H1 (cell line): ENCODE results near the gene MAP3K14. TPM values are rescaled to one million over a fixed set of nuclear protein-coding genes. Genes with fewer than 3 reads are reported as not detected.

Experiments
- CHD2 ChIP-seq: IDR thresholded peaks from 2 replicates; pipeline ENCODE4 v1.6.1; 2012; ENCODE audit warnings: low read length, improper control_type of control experiment
- POU5F1 ChIP-seq: IDR thresholded peaks from 2 replicates; pipeline ENCODE4 v1.6.1; 2011; ENCODE audit warnings: low read depth, mild to moderate bottlenecking, low read length, moderate library complexity
- polyA plus RNA-seq, 7 experiments: library from polyadenylated mRNA; depleted of rRNA in 3 of 7; stranded (reverse) in 5 of 7; unstranded in 2 of 7; fragments of >200 nt in 5 of 7; fragments of 200-250 nt in 2 of 7; gene quantifications; 1 replicate in 5 of 7; 2 replicates in 1 of 7; 4 replicates in 1 of 7; pipeline versions ENCODE4 v1.2.1 to v1.2.3, GENCODE V29; 2011 to 2013; ENCODE audit warnings: missing spikeins in 2 of 7, mixed read lengths in 2 of 7
- total RNA-seq: library from RNA; stranded (reverse); fragmentation: NEBNext Ultra II Directional; extraction: Animal tissue kit (Norgen Biotek cat#: 25700); gene quantifications from 2 replicates; pipeline ENCODE4 v1.2.1, GENCODE V29; 2021

Gene MAP3K14
- total and polyA plus RNA-seq, 2 of the 8 experiments (the other 6 are each of a cell fraction or from before 2014, with no cell fraction given): 5.2 to 6.1 TPM

DNA sequence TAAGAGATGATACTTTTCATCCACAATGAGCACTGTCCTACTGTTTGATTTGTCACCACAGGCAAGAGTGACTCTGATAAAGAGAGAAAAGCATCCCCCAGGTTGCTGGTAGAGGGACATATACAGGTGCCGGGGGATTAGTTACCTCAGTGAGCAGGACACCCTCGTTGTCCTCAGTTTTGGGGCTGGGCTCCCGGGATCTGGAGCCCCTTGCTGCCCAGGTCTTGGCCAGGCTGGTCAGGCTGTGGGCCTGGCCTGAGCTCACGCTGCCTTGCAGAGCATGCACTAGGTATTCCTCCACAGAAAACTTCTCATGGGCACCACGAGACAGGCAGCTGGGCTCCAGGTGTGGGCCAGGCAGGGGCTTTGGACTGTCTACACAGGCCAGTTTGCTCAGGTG lies 30.5 kb downstream of the MAP3K14 start (continued):
- TF ChIP-seq CHD2: no peak
- TF ChIP-seq POU5F1: no peak
